Vagina (tissue), 2 donors: Measurements from ENCODE around the gene SUPT4H1.

Experiments used
- CTCF ChIP-seq, 3 experiments: fragments of 450-650 bp in 2 of 3; fragments of 200-600 bp in 1 of 3; sonication (generic) in 1 of 3; IDR thresholded peaks; one replicate each; pipeline ENCODE4 v1.5.1; 2017 to 2019; ENCODE audit warnings: antibody characterized with exemption in 3 of 3, mild to moderate bottlenecking in 2 of 3, moderate library complexity in 2 of 3
- POLR2A ChIP-seq, 2 donors: fragments of 450-650 bp; IDR thresholded peaks; one replicate each; pipeline ENCODE4 v1.6.1; 2017; ENCODE audit warnings: antibody characterized with exemption in 2 of 2, mild to moderate bottlenecking in 2 of 2, moderate library complexity in 2 of 2

- no peak for TF ChIP-seq CTCF (IDR thresholded peaks at IDR 0.05)
- TF ChIP-seq POLR2A (IDR thresholded peaks at IDR 0.05), result no peak
These were observed 22.8 kb downstream of the SUPT4H1 start for GRCh38 chr17:58329035-58329809.
